HFFc6 (cell line): ENCODE results near the gene PCLO. TPM values are rescaled to one million over a fixed set of nuclear protein-coding genes. Genes with fewer than 3 reads are reported as not detected.
"Not testable (repeated sequence)": the region's sequence is repeated elsewhere in the genome, so short reads cannot be mapped to it uniquely, and the experiment has no call there.

Experiments used
- DNase-seq: peaks from one replicate; pipeline ENCODE4 v3.0.0-alpha.2; 2018
- H3K27ac Mint-ChIP-seq: 2 replicates; pipeline ENCODE4 v1.8.0; 2020; ENCODE audit warnings: mild to moderate bottlenecking, mixed read lengths
- H3K27me3 Mint-ChIP-seq: 2 replicates; pipeline ENCODE4 v1.8.0; 2021; ENCODE audit warnings: mild to moderate bottlenecking, moderate library complexity, mixed read lengths; ENCODE audit not compliant: insufficient read depth
- H3K36me3 Mint-ChIP-seq: 2 replicates; pipeline ENCODE4 v1.8.0; 2021; ENCODE audit warnings: low read depth, mixed read lengths
- H3K4me1 Mint-ChIP-seq: 2 replicates; pipeline ENCODE4 v1.8.0; 2020; ENCODE audit warnings: low read depth, mixed read lengths
- H3K4me3 Mint-ChIP-seq: 2 replicates; pipeline ENCODE4 v1.8.0; 2020; ENCODE audit warnings: mild to moderate bottlenecking, moderate library complexity, mixed read lengths
- H3K9me3 Mint-ChIP-seq: 2 replicates; pipeline ENCODE4 v1.8.0; 2020; ENCODE audit warnings: mild to moderate bottlenecking, mixed read lengths
- CTCF ChIP-seq: fragments of 200-600 bp; sonication (generic); IDR thresholded peaks from 2 replicates; pipeline ENCODE4 v1.5.0; 2021; ENCODE audit warnings: antibody characterized with exemption, mild to moderate bottlenecking
- total RNA-seq, 6 experiments: library from RNA; stranded (reverse); fragmentation: NEBNext Ultra II Directional; extraction: Animal tissue kit (Norgen Biotek cat#: 25700); gene quantifications; 2 replicates in 1 of 6; 3 replicates in 5 of 6; pipeline ENCODE4 v1.2.3, GENCODE V29; 2021

PCLO gene
- total RNA-seq, 6 experiments from 2014 or later = 0.64 to 2.3 (median 1.7) TPM

GRCh38 chr7:82932516-82932915 is 230.2 kb downstream of the PCLO start:
- Mint-ChIP-seq H3K4me1 (no peaks in the 10 kb centered on the region), H3K36me3 (no peaks in the 10 kb centered on the region), H3K27ac (no peak overlapping the region), H3K27me3 (no peaks in the 10 kb centered on the region), H3K4me3 (no peak overlapping the region), H3K9me3 (peaks cover 5% of the 10 kb centered on the region; the same call in 1 of the 2 replicates)
- no peak for TF ChIP-seq CTCF
- DNase-seq = no peak

- no peaks in the 10 kb centered on the region for H3K9me3 Mint-ChIP-seq
- H3K27me3 Mint-ChIP-seq = no peaks in the 10 kb centered on the region
- H3K27ac Mint-ChIP-seq = no peak overlapping the region
- H3K4me1 Mint-ChIP-seq = no peaks in the 10 kb centered on the region
- H3K4me3 Mint-ChIP-seq = no peak overlapping the region
- TF ChIP-seq CTCF = no peak
- no peaks in the 10 kb centered on the region for H3K36me3 Mint-ChIP-seq
- DNase-seq = no peak
Observed at GRCh38 chr7:82926477-82926876, 236.2 kb downstream of the PCLO start.

GRCh38 chr7:82925331-82925730 is 237.4 kb downstream of the PCLO start:
- TF ChIP-seq CTCF = no peak
- Mint-ChIP-seq H3K4me3 (no peak overlapping the region), H3K36me3 (no peaks in the 10 kb centered on the region), H3K27ac (no peak overlapping the region), H3K4me1 (no peaks in the 10 kb centered on the region), H3K9me3 (no peaks in the 10 kb centered on the region), H3K27me3 (no peaks in the 10 kb centered on the region)
- no peak for DNase-seq

- H3K4me3 Mint-ChIP-seq = no peak overlapping the region
- no peaks in the 10 kb centered on the region; the same call in 1 of the 2 replicates for H3K9me3 Mint-ChIP-seq
- no peak for DNase-seq
- no peaks in the 10 kb centered on the region for H3K36me3 Mint-ChIP-seq
- no peak for TF ChIP-seq CTCF
- H3K27ac Mint-ChIP-seq = no peak overlapping the region
- H3K4me1 Mint-ChIP-seq = no peaks in the 10 kb centered on the region
- no peaks in the 10 kb centered on the region for H3K27me3 Mint-ChIP-seq
Observed at GRCh38 chr7:82906502-82906901, 256.2 kb downstream of the PCLO start.

- no peak for TF ChIP-seq CTCF
- DNase-seq = no peak
- no peaks in the 10 kb centered on the region for H3K27me3 Mint-ChIP-seq
- no peak overlapping the region for H3K4me3 Mint-ChIP-seq
- no peaks in the 10 kb centered on the region for H3K36me3 Mint-ChIP-seq
- no peaks in the 10 kb centered on the region; the same call in 1 of the 2 replicates for H3K9me3 Mint-ChIP-seq
- no peaks in the 10 kb centered on the region for H3K4me1 Mint-ChIP-seq
- no peak overlapping the region for H3K27ac Mint-ChIP-seq
Observed at GRCh38 chr7:82904871-82905270, 257.8 kb downstream of the PCLO start.

GRCh38 chr7:82901098-82901497 is 261.6 kb downstream of the PCLO start:
- H3K27ac Mint-ChIP-seq, H3K9me3 Mint-ChIP-seq, H3K4me3 Mint-ChIP-seq, H3K27me3 Mint-ChIP-seq, DNase-seq, H3K36me3 Mint-ChIP-seq, H3K4me1 Mint-ChIP-seq: not testable (repeated sequence)
